ENCODE results near the gene HSF5.

GRCh38 chr17:58415371-58416055 lies 72.7 kb downstream of the HSF5 start:
- no peak for TF ChIP-seq CTCF (IDR thresholded peaks at IDR 0.05)
- TF ChIP-seq EZH2 (IDR thresholded peaks at IDR 0.05; ENCODE audit: borderline replicate concordance, insufficient read depth, low read depth, low read length, poor library complexity, severe bottlenecking): no peak
